ENCODE data around the gene ACADL. TPM values are rescaled to one million over a fixed set of nuclear protein-coding genes. Genes with fewer than 3 reads are reported as not detected.

The ACADL gene
- total and polyA plus RNA-seq, 3 donors from 2014 or later, result 4.5 to 18.5 (median 18.1) TPM

- no peaks in the 10 kb centered on the region for H3K36me3 ChIP-seq (ENCODE audit: low read depth, missing control alignments)
- H3K27me3 ChIP-seq, result no peaks in the 10 kb centered on the region
- no peaks in the 10 kb centered on the region for H3K9me3 ChIP-seq
- no peak for DNase-seq
- WGBS, 2 donors, result 95 to 97% methylated on average over 4 of the region's 4 CpGs
- H3K27ac ChIP-seq, result no peak overlapping the region
- H3K4me1 ChIP-seq, result peaks cover 13% of the 10 kb centered on the region
- TF ChIP-seq CTCF (IDR thresholded peaks at IDR 0.05) (no peak), POLR2A (IDR thresholded peaks at IDR 0.05) (no peak)
- intact Hi-C loops (cut with DNase I; ENCODE audit: low total_unique reads), result no loop called here
- no peak overlapping the region for H3K4me3 ChIP-seq
These were observed 2.2 kb upstream of the ACADL start for GRCh38 chr2:210227290-210228088.

GRCh38 chr2:210226223-210226622 is 976 bp upstream of the ACADL start:
- DNase-seq, result no peak
- H3K9me3 ChIP-seq, result no peaks in the 10 kb centered on the region
- 66 to 91% methylated on average over 2 of the region's 2 CpGs for WGBS, 2 donors
- no peak overlapping the region for H3K27ac ChIP-seq
- H3K27me3 ChIP-seq, result no peaks in the 10 kb centered on the region
- intact Hi-C loops (cut with DNase I; ENCODE audit: low total_unique reads), result no loop called here
- no peaks in the 10 kb centered on the region for H3K36me3 ChIP-seq (ENCODE audit: low read depth, missing control alignments)
- no peak overlapping the region for H3K4me3 ChIP-seq
- no peak for TF ChIP-seq POLR2A (IDR thresholded peaks at IDR 0.05)
- no peak for TF ChIP-seq CTCF (IDR thresholded peaks at IDR 0.05)
- peaks cover 13% of the 10 kb centered on the region for H3K4me1 ChIP-seq

GRCh38 chr2:210224591-210224940 is 681 bp downstream of the ACADL start:
- intact Hi-C loops (cut with DNase I; ENCODE audit: low total_unique reads), result no loop called here
- Histone ChIP-seq H3K27ac (peak overlapping the region; percentile 87 to 89), H3K27me3 (no peaks in the 10 kb centered on the region), H3K4me1 (peaks cover 7% of the 10 kb centered on the region), H3K9me3 (no peaks in the 10 kb centered on the region), H3K36me3 (ENCODE audit: low read depth, missing control alignments) (no peaks in the 10 kb centered on the region), H3K4me3 (peak overlapping the region; percentile 61 to 76)
- DNase-seq, result peak; percentile 39
- TF ChIP-seq CTCF (IDR thresholded peaks at IDR 0.05) (no peak), POLR2A (IDR thresholded peaks at IDR 0.05) (no peak)
- WGBS, 2 donors, result 8 to 33% methylated on average over 1 to 24 of the region's 24 CpGs

- H3K4me1 ChIP-seq, result no peaks in the 10 kb centered on the region
- H3K36me3 ChIP-seq (ENCODE audit: low read depth, missing control alignments), result no peaks in the 10 kb centered on the region
- TF ChIP-seq CTCF (IDR thresholded peaks at IDR 0.05), result no peak
- no peak for TF ChIP-seq POLR2A (IDR thresholded peaks at IDR 0.05)
- H3K27ac ChIP-seq, result peak overlapping the region; percentile 18 to 64
- no peak for DNase-seq
- no peaks in the 10 kb centered on the region for H3K9me3 ChIP-seq
- H3K27me3 ChIP-seq, result no peaks in the 10 kb centered on the region
- WGBS, 2 donors, result 26 to 38% methylated on average over 1 of the region's 1 CpG
- intact Hi-C loops (cut with DNase I; ENCODE audit: low total_unique reads), result no loop called here
- H3K4me3 ChIP-seq, result no peak overlapping the region
These were observed 10.1 kb downstream of the ACADL start for GRCh38 chr2:210215120-210215519.

- Histone ChIP-seq H3K9me3 (no peaks in the 10 kb centered on the region), H3K4me3 (no peak overlapping the region), H3K36me3 (ENCODE audit: low read depth, missing control alignments) (no peaks in the 10 kb centered on the region), H3K4me1 (no peaks in the 10 kb centered on the region), H3K27ac (no peak overlapping the region), H3K27me3 (no peaks in the 10 kb centered on the region)
- no peak for TF ChIP-seq CTCF (IDR thresholded peaks at IDR 0.05)
- no peak for TF ChIP-seq POLR2A (IDR thresholded peaks at IDR 0.05)
- no peak for DNase-seq
- whole genome bisulfite sequencing, 2 donors, result 86 to 90% methylated on average over 1 of the region's 1 CpG
- intact Hi-C loops (cut with DNase I; ENCODE audit: low total_unique reads), result no loop called here
These were observed 15.1 kb downstream of the ACADL start for GRCh38 chr2:210210185-210210584.
